ENCODE results near the gene P2RY8.

DNA sequence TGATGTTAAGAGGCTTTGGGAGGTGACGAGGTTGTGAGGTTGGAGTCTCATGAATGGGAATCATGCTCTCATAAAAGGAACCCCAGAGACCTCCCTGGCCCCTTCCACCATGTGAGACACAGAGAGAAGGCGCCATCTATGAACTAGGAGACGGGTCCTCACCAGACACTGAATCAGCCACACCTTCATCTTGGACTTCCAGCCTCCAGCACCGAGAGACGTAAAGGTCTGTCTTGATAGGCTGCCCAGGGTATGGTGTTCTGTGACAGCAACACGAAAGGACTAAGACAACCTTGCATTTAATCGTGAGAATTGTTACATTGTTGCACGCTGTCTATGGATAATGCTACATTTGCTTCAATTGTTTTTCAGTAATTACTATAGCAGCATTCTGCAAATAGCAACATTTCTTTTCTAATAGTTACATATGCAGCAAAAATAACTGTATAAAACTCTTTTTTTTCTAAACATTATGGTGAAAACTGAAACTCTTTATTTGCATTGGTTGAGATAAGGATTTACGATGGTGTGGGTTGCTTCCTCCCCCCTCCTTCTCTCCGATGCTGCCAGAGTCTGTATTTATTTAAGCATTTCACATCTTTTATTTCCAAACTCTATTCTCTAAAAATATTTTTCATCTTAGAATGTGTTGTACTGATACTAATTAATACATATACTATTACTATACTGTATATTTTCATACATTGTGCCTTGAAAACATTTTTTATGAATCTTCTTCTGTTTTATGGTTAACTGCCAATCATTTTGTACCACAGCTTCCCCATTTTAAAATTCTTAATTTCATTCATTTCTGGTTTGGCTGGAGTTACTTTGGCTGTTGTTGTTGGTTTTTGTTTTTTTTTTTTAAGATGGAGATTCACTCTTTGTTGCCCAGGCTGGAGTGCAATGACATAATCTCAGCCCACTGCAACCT, 28.0 kb upstream of the P2RY8 start:
- TF ChIP-seq, protein P1, sequence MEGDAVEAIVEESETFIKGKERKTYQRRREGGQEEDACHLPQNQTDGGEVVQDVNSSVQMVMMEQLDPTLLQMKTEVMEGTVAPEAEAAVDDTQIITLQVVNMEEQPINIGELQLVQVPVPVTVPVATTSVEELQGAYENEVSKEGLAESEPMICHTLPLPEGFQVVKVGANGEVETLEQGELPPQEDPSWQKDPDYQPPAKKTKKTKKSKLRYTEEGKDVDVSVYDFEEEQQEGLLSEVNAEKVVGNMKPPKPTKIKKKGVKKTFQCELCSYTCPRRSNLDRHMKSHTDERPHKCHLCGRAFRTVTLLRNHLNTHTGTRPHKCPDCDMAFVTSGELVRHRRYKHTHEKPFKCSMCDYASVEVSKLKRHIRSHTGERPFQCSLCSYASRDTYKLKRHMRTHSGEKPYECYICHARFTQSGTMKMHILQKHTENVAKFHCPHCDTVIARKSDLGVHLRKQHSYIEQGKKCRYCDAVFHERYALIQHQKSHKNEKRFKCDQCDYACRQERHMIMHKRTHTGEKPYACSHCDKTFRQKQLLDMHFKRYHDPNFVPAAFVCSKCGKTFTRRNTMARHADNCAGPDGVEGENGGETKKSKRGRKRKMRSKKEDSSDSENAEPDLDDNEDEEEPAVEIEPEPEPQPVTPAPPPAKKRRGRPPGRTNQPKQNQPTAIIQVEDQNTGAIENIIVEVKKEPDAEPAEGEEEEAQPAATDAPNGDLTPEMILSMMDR (IDR thresholded peaks at IDR 0.05) = no peak
- TF ChIP-seq POLR2A (IDR thresholded peaks at IDR 0.05) (no peak), POLR2AphosphoS5 (IDR thresholded peaks at IDR 0.05) (no peak)

Measured in upper lobe of left lung (tissue), 4 donors.